ENCODE measurements around the gene RALGDS. TPM values are rescaled to one million over a fixed set of nuclear protein-coding genes. Genes with fewer than 3 reads are reported as not detected.
"Not testable (repeated sequence)": the region's sequence is repeated elsewhere in the genome, so short reads cannot be mapped to it uniquely, and the experiment has no call there.

Gene RALGDS
- total and polyA plus RNA-seq, 4 donors = 67.4 to 134 (median 99.4) TPM

- no peaks in the 10 kb centered on the region for H3K36me3 ChIP-seq (ENCODE audit: control insufficient read depth, insufficient read depth, low read length)
- H3K9me3 ChIP-seq (ENCODE audit: control insufficient read depth, insufficient read depth, low read length) = no peaks in the 10 kb centered on the region
- no peaks in the 10 kb centered on the region for H3K4me1 ChIP-seq (ENCODE audit: control insufficient read depth, insufficient read depth, low read length)
- no peak overlapping the region for H3K27ac ChIP-seq (ENCODE audit: low read depth, low read length)
- no peaks in the 10 kb centered on the region for H3K27me3 ChIP-seq (ENCODE audit: control insufficient read depth, insufficient read depth, low read length)
- 82% methylated on average over 5 of the region's 6 CpGs for WGBS (ENCODE audit: insufficient coverage)
- no peak for DNase-seq (ENCODE audit: low read depth in 4 of 6, low spot score in 6 of 6)
- no peak overlapping the region for H3K4me3 ChIP-seq (ENCODE audit: low read depth, low read length)
Observed at GRCh38 chr9:133090187-133090586, 30.9 kb downstream of the RALGDS start.

- H3K4me1 ChIP-seq (ENCODE audit: control insufficient read depth, insufficient read depth, low read length) = no peaks in the 10 kb centered on the region
- H3K9me3 ChIP-seq (ENCODE audit: control insufficient read depth, insufficient read depth, low read length) = no peaks in the 10 kb centered on the region
- H3K27me3 ChIP-seq (ENCODE audit: control insufficient read depth, insufficient read depth, low read length) = no peaks in the 10 kb centered on the region
- WGBS (ENCODE audit: insufficient coverage) = 92% methylated on average over 2 of the region's 6 CpGs
- no peak overlapping the region for H3K4me3 ChIP-seq (ENCODE audit: low read depth, low read length)
- H3K36me3 ChIP-seq (ENCODE audit: control insufficient read depth, insufficient read depth, low read length) = no peaks in the 10 kb centered on the region
- H3K27ac ChIP-seq (ENCODE audit: low read depth, low read length) = no peak overlapping the region
- no peak for DNase-seq (ENCODE audit: low read depth in 4 of 6, low spot score in 6 of 6)
Observed at GRCh38 chr9:133089271-133089671, 31.8 kb downstream of the RALGDS start.

- no peak overlapping the region for H3K27ac ChIP-seq (ENCODE audit: low read depth, low read length)
- H3K9me3 ChIP-seq (ENCODE audit: control insufficient read depth, insufficient read depth, low read length) = no peaks in the 10 kb centered on the region
- no peaks in the 10 kb centered on the region for H3K27me3 ChIP-seq (ENCODE audit: control insufficient read depth, insufficient read depth, low read length)
- WGBS (ENCODE audit: insufficient coverage) = 91% methylated on average over 7 of the region's 7 CpGs
- no peak for DNase-seq (ENCODE audit: low read depth in 4 of 6, low spot score in 6 of 6)
- no peaks in the 10 kb centered on the region for H3K4me1 ChIP-seq (ENCODE audit: control insufficient read depth, insufficient read depth, low read length)
- H3K36me3 ChIP-seq (ENCODE audit: control insufficient read depth, insufficient read depth, low read length) = no peaks in the 10 kb centered on the region
- H3K4me3 ChIP-seq (ENCODE audit: low read depth, low read length) = no peak overlapping the region
Observed at GRCh38 chr9:133088756-133089155, 32.3 kb downstream of the RALGDS start.

- no peaks in the 10 kb centered on the region for H3K9me3 ChIP-seq (ENCODE audit: control insufficient read depth, insufficient read depth, low read length)
- DNase-seq (ENCODE audit: low read depth in 4 of 6, low spot score in 6 of 6) = no peak
Observed at GRCh38 chr9:133088146-133088750, 32.8 kb downstream of the RALGDS start.

GRCh38 chr9:133087429-133088145 lies 33.5 kb downstream of the RALGDS start:
- H3K4me1 ChIP-seq (ENCODE audit: control insufficient read depth, insufficient read depth, low read length) = no peaks in the 10 kb centered on the region
- H3K9me3 ChIP-seq (ENCODE audit: control insufficient read depth, insufficient read depth, low read length) = no peaks in the 10 kb centered on the region
- H3K4me3 ChIP-seq (ENCODE audit: low read depth, low read length) = no peak overlapping the region
- no peaks in the 10 kb centered on the region for H3K27me3 ChIP-seq (ENCODE audit: control insufficient read depth, insufficient read depth, low read length)
- 73% methylated on average over 4 of the region's 7 CpGs for WGBS (ENCODE audit: insufficient coverage)
- H3K27ac ChIP-seq (ENCODE audit: low read depth, low read length) = no peak overlapping the region
- no peaks in the 10 kb centered on the region for H3K36me3 ChIP-seq (ENCODE audit: control insufficient read depth, insufficient read depth, low read length)
- no peak for DNase-seq (ENCODE audit: low read depth in 4 of 6, low spot score in 6 of 6)

More at GRCh38 chr9:133088146-133088750, 32.8 kb downstream of the RALGDS start:
- Histone ChIP-seq H3K27ac (ENCODE audit: low read depth, low read length) (no peak overlapping the region), H3K4me1 (ENCODE audit: control insufficient read depth, insufficient read depth, low read length) (no peaks in the 10 kb centered on the region), H3K4me3 (ENCODE audit: low read depth, low read length) (no peak overlapping the region), H3K27me3 (ENCODE audit: control insufficient read depth, insufficient read depth, low read length) (no peaks in the 10 kb centered on the region), H3K36me3 (ENCODE audit: control insufficient read depth, insufficient read depth, low read length) (no peaks in the 10 kb centered on the region)
- 96% methylated on average over 9 of the region's 10 CpGs for WGBS (ENCODE audit: insufficient coverage)

- DNase-seq (ENCODE audit: low read depth in 4 of 6, low spot score in 6 of 6) = no peak
- WGBS (ENCODE audit: insufficient coverage) = 87% methylated on average over 13 of the region's 15 CpGs
Observed at GRCh38 chr9:133086894-133087293, 34.1 kb downstream of the RALGDS start.

GRCh38 chr9:133086212-133086860 lies 34.7 kb downstream of the RALGDS start:
- WGBS (ENCODE audit: insufficient coverage) = 90% methylated on average over 5 of the region's 17 CpGs
- H3K4me1 ChIP-seq (ENCODE audit: control insufficient read depth, insufficient read depth, low read length); H3K27me3 ChIP-seq (ENCODE audit: control insufficient read depth, insufficient read depth, low read length); H3K4me3 ChIP-seq (ENCODE audit: low read depth, low read length); H3K9me3 ChIP-seq (ENCODE audit: control insufficient read depth, insufficient read depth, low read length); DNase-seq (ENCODE audit: low read depth in 4 of 6, low spot score in 6 of 6); H3K27ac ChIP-seq (ENCODE audit: low read depth, low read length); H3K36me3 ChIP-seq (ENCODE audit: control insufficient read depth, insufficient read depth, low read length): not testable (repeated sequence)

More at GRCh38 chr9:133086894-133087293, 34.1 kb downstream of the RALGDS start:
- Histone ChIP-seq H3K9me3 (ENCODE audit: control insufficient read depth, insufficient read depth, low read length) (no peaks in the 10 kb centered on the region), H3K27me3 (ENCODE audit: control insufficient read depth, insufficient read depth, low read length) (no peaks in the 10 kb centered on the region), H3K27ac (ENCODE audit: low read depth, low read length) (no peak overlapping the region), H3K4me1 (ENCODE audit: control insufficient read depth, insufficient read depth, low read length) (no peaks in the 10 kb centered on the region), H3K4me3 (ENCODE audit: low read depth, low read length) (no peak overlapping the region), H3K36me3 (ENCODE audit: control insufficient read depth, insufficient read depth, low read length) (no peaks in the 10 kb centered on the region)

GRCh38 chr9:133083688-133084087 lies 37.4 kb downstream of the RALGDS start:
- H3K4me1 ChIP-seq (ENCODE audit: control insufficient read depth, insufficient read depth, low read length); H3K9me3 ChIP-seq (ENCODE audit: control insufficient read depth, insufficient read depth, low read length); H3K4me3 ChIP-seq (ENCODE audit: low read depth, low read length); DNase-seq (ENCODE audit: low read depth in 4 of 6, low spot score in 6 of 6); H3K27ac ChIP-seq (ENCODE audit: low read depth, low read length); H3K36me3 ChIP-seq (ENCODE audit: control insufficient read depth, insufficient read depth, low read length); H3K27me3 ChIP-seq (ENCODE audit: control insufficient read depth, insufficient read depth, low read length): not testable (repeated sequence)
- 75% methylated on average over 4 of the region's 9 CpGs for WGBS (ENCODE audit: insufficient coverage)

GRCh38 chr9:133081957-133082644 lies 38.9 kb downstream of the RALGDS start:
- H3K4me3 ChIP-seq (ENCODE audit: low read depth, low read length); H3K27me3 ChIP-seq (ENCODE audit: control insufficient read depth, insufficient read depth, low read length); H3K27ac ChIP-seq (ENCODE audit: low read depth, low read length); H3K9me3 ChIP-seq (ENCODE audit: control insufficient read depth, insufficient read depth, low read length); H3K36me3 ChIP-seq (ENCODE audit: control insufficient read depth, insufficient read depth, low read length); DNase-seq (ENCODE audit: low read depth in 4 of 6, low spot score in 6 of 6); H3K4me1 ChIP-seq (ENCODE audit: control insufficient read depth, insufficient read depth, low read length): not testable (repeated sequence)
- 88% methylated on average over 5 of the region's 12 CpGs for WGBS (ENCODE audit: insufficient coverage)
